ENCODE results near the gene EXOC3L4.
A peak's percentile ranks its signal among the peaks of the same experiment; 100 is the strongest.

Gene EXOC3L4

DNA sequence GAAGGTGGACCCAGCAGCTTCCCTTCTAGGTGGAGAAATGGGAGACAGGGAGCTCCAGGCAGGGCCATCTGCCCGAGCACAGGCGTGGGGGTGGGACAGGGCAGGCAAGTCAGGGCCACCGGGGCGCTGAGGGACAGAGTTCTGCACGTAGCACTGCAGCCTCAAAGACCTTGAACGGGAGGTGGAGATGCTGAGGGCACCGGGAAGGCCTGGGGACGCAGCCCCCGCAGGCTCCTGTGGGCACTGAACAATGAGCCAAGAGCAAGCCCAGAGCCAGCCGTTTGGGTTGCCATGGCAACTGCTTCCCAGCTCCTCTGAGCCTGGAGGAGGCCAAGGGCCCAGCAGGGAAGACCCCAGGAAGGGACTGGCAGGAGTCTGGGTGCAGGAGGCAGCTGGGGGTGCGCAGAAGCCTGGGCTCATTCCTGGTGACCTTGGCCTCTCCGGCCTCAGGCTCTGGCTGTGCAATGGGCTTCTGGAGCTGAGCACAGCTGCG is 7.1 kb upstream of the EXOC3L4 start:
- in situ Hi-C loops (cut with MboI; ENCODE audit: low pct_unique_long_range_greater_than_20kb, low sequenced_read_pairs): loop anchor here (25.0 kb wide), 1 partner anchor 200 kb away; no protein-coding TSS in a partner anchor
- DNase-seq: peak; percentile 11

DNA sequence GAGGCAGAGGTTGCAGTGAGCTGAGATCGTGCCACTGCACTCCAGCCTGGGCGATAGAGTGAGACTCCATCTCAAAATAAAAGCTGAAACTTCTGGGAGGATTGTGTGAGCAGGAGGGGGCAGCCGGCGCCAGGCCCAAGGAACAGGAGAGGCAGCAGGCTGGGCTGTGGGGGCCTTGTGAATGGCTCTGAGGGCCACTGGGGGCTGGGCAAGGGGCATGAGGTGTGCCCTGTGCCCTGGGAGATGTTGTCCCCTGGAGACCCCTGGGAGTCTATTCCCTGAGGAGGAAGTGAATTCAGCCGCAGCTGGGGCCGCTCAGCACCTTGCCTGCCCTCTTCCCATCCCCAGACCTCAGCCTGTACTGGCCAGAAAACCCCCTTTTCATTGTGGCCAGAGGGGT is 5.6 kb upstream of the EXOC3L4 start:
- DNase-seq: no peak
- in situ Hi-C loops (cut with MboI; ENCODE audit: low pct_unique_long_range_greater_than_20kb, low sequenced_read_pairs): loop anchor here (25.0 kb wide), 1 partner anchor 198 kb away; no protein-coding TSS in a partner anchor

DNA sequence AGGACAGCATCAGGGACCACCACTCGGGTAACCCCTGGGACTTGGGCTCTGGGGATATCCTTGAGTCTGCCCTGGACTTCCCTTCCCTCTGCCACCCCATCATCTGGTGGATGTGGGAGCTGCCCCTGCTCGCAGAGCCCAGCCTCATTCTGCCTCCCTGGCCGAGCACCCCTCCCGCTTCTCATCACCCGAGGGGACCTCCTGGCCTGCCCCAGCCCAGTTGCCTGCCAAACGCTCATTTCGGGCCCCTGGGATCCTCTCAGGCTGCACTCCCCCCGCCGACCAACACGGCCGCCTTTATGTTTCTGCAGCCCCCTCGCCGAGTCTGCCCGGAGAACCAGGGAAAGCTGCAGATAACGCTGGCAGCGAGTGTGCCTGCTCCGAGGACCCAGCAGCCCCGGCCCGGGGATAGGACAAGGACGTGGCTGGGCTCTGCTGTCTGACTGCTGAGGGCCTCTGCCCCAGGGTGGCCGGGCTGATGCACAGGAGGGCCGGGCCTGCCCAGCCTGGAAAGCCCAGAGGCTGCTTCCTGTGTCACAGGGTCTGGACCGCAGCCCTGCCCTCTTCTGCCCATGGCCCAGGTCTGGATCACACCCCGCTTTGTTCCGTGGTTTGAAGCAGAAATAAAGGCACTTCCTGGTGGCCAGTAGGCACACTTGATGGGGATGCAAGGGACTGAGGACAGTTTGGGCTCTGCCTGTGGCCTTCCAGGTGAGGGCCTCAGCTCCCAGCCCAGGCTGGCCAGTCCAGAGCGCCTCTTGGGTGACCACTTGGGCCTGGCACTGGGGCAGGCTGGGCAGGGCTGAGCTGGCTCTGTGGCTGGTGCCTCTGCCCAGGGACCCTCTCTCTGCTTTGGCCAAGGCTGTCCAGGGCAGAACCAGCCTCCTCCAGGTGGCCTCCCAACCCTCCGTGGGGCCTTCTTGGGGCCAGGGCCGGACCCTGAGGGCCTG is 4.9 kb upstream of the EXOC3L4 start:
- in situ Hi-C loops (cut with MboI; ENCODE audit: low pct_unique_long_range_greater_than_20kb, low sequenced_read_pairs): loop anchor here (25.0 kb wide), 1 partner anchor 198 kb away; no protein-coding TSS in a partner anchor
- DNase-seq: no peak

DNA sequence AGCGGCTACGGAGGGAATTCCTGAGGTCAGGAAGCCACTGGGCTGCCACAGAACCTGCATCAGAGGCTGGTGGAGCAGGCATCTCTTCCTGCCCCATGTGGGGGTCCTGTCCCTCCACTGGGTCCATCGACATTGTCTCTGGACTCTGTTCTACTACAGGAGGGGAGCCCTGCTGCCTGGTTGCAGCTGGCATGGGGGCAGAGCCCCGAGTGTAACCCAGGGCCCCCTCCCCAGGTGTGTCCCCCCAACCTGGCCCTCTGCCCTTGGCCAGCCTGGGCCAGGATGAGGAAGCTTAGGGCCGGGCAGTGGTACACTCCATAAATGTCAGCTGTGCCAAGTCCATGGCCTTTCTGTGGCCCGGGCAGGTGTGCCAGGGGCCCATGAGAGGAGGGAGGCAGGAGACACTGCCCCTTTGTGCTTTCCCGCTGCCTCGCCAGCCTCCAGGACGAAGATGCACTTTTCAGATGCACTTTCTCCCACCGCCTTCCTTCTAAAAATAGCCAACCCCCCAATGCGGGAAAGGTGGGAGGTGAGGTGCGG is 4.0 kb upstream of the EXOC3L4 start:
- no peak for DNase-seq
- in situ Hi-C loops (cut with MboI; ENCODE audit: low pct_unique_long_range_greater_than_20kb, low sequenced_read_pairs): loop anchor here (25.0 kb wide), 1 partner anchor 197 kb away; no protein-coding TSS in a partner anchor

DNA sequence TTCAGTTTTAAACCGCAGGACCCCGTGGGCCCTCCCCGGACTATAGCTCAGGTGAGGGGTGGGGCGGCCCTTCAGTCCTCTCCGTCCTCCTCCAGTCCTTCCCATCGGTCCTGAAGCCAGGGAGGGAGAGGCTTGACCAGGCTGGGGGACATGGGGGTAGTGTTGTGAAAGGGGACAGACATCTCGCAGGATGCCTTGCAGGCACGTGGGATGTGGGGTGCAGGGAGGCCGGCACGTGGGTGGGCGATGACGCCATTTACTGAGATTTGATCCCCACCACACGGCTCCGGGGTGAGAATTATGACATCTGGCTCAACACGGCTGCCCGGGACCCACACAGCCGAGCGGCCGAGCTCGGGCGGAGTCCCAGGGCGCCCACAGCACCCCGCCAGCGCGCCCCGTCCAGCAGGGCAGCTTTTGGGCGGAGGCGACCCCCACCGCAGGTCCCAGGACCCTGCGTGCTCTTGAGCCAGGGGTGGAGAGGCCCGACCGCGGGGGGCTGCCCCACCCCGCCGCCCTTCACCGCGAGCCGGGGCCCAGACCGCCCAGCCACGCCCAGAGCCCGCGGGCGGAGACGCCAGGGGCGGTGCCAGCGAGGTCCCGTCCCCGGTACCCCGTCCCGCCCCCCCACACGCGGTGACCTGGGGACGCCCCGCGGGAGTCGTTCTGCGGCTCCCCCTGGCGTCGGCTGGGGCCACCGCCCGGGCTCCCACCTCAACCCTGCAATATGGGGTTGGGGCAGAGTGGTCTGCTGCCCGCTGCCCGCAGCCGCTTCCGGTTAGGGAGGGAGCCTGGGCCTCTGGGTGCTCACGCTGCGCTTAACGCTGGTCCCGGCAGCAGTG is 3.3 kb upstream of the EXOC3L4 start:
- peak; percentile 66 for DNase-seq
- in situ Hi-C loops (cut with MboI; ENCODE audit: low pct_unique_long_range_greater_than_20kb, low sequenced_read_pairs): loop anchor here (25.0 kb wide), 1 partner anchor 196 kb away; no protein-coding TSS in a partner anchor

DNA sequence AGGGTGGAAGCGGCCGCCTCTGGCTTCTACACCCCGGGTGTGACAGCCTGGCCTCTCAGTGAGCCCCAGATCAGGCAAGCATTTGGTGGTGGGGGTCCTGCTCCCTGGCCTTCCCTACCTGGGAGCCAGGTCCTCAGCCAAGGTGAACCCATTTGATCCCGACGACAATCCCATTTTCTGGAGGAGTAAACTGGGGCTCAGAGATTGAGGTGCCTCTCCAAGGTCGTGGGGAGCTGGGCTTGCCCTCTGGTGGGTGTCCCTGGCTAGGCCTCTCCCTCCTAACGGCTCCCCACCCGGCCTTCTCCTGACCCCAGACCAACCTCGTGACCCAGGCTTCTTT is 2.7 kb upstream of the EXOC3L4 start:
- DNase-seq: no peak
- in situ Hi-C loops (cut with MboI; ENCODE audit: low pct_unique_long_range_greater_than_20kb, low sequenced_read_pairs): loop anchor here (25.0 kb wide), 1 partner anchor 195 kb away; no protein-coding TSS in a partner anchor

DNA sequence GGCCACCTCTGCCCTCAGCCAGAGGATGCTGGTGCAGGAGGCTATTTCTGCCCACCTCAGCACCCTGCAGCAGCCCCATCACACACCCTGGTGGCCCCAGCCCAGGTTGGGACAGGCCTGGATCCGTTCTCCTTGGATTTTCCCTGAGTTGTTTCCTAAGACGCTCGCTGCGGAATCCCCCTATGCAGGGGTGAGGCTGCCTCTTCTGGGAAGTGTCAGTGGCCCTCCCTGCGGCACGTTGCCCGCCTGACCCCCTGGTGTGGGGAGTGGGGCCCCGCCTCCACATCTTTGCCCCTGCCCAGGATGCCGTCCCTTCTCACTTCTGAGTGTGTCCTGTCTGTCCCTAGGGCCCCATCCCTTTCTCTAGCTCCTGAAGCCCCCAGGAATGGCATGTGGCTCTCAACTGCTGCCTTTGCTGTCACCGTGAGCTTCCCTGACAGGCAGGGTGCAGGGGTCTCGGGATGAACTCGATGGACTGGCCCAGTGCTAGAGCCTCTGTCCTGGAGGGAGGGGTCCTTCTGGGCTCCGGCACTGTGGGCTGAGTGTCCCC is 594 bp upstream of the EXOC3L4 start:
- in situ Hi-C loops (cut with MboI; ENCODE audit: low pct_unique_long_range_greater_than_20kb, low sequenced_read_pairs): loop anchor here (25.0 kb wide), 1 partner anchor 193 kb away; no protein-coding TSS in a partner anchor
- no peak for DNase-seq

DNA sequence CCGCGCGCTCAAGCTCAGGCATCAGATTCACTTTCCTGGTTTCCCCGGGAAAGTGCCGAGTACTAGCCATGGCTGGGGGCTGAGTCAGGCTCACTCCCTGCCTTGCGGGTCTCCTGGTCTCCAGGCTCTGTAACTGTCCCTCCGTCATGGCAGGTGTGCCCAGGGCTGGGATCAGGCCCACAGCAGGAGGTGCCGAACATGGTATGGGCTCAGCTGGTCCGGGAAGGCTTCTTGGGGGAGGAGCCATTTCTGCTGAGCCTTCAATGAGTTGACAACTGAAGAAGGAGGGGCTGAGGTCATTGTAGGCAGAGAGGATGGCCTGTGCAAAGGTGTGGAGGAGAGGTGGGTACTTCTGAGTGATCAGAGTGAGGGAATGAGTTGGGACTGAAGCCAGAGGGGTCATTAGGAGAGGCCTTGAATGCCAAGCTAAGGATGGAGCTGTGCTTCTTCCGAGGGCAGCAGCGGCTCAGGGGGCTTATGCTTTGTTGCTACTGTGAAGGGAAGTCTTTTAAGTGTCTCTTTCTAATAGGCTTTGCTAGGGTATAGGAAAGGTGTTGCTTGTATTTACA is 769 bp downstream of the EXOC3L4 start:
- DNase-seq: no peak
- in situ Hi-C loops (cut with MboI; ENCODE audit: low pct_unique_long_range_greater_than_20kb, low sequenced_read_pairs): loop anchor here (25.0 kb wide), 1 partner anchor 192 kb away; no protein-coding TSS in a partner anchor

DNA sequence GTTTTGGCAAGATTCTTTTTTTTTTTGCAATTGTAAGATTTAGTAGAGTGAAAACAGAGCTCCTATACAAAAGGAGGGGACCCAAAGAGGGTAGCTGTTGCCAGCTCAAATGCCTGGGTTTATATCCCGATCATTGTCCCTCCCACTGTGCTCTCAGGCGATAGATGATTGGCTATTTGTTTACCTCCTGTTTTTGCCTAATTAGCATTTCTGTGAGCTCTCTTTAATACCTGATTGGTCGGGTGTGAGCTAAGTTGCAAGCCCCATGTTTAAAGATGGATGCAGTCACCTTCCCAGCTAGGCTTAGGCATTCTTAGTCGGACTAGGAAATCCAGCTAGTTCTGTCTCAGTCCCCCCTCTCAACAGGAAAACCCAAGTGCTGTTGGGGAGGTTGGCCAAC is 1.9 kb downstream of the EXOC3L4 start:
- DNase-seq: no peak
- in situ Hi-C loops (cut with MboI; ENCODE audit: low pct_unique_long_range_greater_than_20kb, low sequenced_read_pairs): loop anchor here (25.0 kb wide), 1 partner anchor 191 kb away; no protein-coding TSS in a partner anchor

DNA sequence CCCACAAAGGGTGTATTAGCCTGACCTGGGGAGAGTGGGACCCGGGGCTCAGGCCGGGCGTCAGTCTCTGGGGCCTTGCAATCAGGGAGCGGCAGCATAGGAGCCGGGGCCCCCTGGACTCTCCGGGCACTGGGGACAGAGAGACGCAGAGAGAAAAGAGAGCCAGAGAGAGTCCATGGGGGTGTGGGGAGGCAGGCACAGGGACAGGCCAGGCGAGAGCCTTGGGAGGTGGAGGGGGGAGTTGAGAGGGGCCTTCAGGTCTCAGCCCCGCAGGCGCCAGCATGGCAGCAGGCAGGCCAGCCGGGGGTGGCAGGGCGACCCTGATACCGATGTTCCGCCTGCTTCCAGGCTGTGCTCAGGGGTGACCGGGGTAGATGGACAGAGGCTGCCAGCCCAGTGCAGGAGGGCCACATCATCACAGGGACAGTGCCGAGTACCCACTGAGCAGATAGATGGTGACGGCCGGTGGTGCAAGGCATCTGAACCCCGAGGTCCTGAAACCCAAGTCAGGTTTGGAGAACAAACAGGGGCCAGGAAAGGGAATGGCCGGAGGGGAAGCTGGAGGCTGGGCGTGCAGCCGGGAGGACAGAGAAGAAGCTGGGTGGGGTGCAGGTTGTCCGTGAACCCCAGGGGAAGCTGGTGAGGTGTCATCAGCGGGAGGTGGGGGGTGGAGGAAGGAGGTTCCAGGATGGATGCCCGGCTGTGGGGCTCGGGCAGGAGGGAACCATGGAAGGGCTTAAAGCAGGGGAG is 2.9 kb downstream of the EXOC3L4 start:
- no peak for DNase-seq
- in situ Hi-C loops (cut with MboI; ENCODE audit: low pct_unique_long_range_greater_than_20kb, low sequenced_read_pairs): loop anchor here (25.0 kb wide), 1 partner anchor 190 kb away; no protein-coding TSS in a partner anchor

DNA sequence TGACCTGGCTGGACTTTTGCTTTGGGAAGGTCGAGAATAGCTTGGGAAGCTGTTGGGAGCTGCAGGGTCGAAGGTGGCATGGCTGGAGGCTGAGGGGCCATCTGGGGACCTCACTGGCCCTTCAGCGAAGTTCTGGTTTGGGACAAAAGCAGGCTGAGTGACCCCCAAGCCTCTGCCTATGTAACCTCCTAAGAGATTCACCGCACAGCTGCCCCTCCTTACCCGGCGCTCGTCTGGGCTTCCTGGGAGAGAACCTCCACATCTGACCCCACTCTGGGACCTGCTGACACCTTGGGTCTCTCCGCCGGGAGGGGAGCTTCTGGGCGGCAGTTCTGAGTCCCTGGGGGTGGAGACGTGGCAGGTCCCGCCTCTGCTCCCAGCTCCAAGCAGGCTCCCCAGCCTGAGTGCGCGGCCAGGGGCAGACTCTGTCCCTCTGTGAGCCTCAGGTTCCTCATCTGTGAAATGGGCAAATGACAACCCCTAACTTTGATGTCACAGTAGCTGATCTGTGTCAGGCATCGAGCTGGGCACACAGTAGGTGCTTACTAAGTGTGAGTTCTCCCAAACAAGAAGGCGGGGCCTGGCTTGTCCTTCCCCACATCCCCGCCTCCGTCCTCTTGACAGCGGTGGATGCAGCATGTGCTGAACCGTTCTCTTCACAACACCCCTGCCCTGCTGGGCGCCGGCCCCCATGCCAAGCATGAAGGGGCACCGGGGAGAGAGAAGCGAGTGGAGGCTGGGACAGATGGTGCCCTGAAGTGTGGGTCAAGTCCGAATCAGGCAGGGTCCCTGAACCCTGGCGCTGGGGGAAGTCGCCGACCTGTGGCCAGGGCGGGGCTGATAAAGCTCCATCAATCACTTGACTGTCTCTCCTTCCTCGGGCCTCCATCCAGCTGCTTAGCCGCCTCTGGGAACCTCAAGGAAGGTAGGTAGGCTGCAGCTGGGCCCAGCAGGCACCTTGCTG is 3.8 kb downstream of the EXOC3L4 start:
- in situ Hi-C loops (cut with MboI; ENCODE audit: low pct_unique_long_range_greater_than_20kb, low sequenced_read_pairs): loop anchor here (25.0 kb wide), 1 partner anchor 189 kb away; no protein-coding TSS in a partner anchor
- DNase-seq: no peak

DNA sequence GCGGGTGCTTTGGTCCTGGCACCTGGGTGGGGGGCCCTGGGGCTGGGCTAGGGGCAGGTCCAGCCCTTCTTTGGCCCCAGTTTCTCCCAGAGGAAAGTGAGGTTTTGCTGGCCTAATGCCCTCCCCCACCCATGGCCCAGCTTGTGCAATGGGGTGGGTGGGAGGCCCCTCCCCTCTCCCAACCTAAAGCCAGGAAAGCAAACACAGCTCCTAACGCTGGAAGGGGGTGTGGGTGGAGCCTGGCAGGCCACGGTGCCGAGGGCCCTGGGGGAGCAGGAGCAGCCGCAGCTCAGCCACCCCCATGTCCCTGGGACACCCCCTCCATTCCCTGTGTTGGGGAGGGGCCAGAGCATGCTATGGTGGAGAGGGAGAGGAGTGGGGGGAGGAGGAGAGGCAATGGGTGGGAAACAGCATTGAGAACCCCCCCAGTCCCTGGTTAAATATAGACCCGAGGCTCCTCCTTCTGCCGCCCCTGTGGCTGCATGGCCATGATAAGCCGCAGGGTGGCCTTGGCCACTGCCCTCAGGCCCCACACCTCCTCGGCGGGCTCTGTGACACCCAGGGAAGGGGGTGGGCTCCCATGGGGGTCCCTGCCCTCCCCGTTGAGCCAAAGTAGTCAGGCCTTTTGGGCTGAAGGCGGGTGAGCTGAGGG is 4.7 kb downstream of the EXOC3L4 start:
- in situ Hi-C loops (cut with MboI; ENCODE audit: low pct_unique_long_range_greater_than_20kb, low sequenced_read_pairs): loop anchor here (25.0 kb wide), 1 partner anchor 188 kb away; no protein-coding TSS in a partner anchor
- no peak for DNase-seq

DNA sequence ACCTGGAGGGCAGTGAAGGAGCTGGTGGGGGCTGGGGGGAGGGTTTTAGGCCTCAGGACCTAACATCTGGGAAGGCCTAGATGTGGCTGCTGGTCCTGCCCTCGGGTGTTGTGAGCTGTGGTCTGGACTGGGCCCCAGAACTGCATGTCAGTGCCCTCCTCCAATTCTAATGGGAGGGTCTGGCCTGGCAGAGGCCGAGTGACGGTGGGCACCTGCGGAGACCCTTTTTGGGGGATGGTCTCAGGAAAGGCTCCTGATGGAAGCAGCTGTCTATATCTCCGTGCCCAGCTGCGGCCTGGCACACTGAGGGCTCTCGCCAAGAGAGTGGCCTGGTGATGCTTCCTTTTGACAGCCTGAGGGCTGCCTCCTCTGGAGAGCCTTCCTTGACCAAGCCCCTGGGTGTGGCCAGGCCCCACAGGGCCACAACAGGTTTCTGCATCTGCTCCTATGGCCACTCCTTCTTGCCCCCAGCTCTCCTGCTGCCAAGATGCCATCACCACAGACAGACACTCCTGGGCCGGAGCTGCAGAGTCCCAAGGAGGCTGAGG is 5.3 kb downstream of the EXOC3L4 start:
- in situ Hi-C loops (cut with MboI; ENCODE audit: low pct_unique_long_range_greater_than_20kb, low sequenced_read_pairs): loop anchor here (25.0 kb wide), 1 partner anchor 187 kb away; no protein-coding TSS in a partner anchor
- DNase-seq: no peak

DNA sequence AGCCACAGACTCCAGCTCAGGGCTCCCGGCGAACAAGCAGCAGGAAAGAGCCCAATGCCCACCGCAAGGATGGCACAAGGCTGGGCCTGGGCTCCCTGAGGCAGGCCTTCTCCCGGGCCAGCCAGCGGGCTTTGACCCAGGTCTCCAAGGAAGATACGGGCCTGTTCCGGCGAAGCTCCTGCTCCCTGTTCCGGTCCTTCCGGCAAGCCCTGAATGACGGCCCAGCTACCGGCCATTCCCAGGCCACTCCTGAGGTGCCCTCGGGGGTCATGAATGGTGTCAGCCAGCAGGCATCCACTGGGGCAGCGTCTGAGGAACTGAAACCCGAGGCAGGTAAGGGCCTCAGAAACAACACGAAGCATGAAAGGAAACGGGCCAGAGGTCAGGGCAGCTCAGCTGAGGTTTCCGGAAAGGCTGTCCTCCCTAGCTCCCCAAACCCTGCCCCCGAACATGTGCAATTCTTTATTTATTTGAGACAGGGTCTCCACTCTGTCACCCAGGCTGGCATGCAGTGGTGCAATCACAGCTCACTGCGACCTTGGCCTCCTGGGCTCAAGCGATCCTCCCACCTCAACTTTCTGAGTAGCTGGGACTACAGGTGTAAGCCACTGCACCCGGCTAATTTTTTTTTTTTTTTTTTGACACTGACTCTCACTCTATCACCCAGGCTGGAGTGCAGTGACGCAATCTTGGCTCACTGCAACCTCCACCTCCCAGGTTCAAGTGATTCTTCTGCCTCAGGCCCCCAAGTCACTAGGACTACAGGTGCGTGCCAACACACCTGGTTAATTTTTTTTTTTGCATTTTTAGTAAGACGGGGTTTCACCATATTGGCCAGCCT is 6.0 kb downstream of the EXOC3L4 start:
- in situ Hi-C loops (cut with MboI; ENCODE audit: low pct_unique_long_range_greater_than_20kb, low sequenced_read_pairs): no loop called here
- no peak for DNase-seq
